NCI-H2107 treated with DMSO at 0.1 percent for 48 hours (cell line): ENCODE data around the gene COTL1.
A peak's percentile ranks its signal among the peaks of the same experiment; 100 is the strongest.

ENCODE experiments used
- DNase-seq: peaks from one replicate; lab custom pipeline; 2025; ENCODE audit not compliant: unreplicated experiment; lab: John Stamatoyannopoulos, UW

COTL1 gene

DNA sequence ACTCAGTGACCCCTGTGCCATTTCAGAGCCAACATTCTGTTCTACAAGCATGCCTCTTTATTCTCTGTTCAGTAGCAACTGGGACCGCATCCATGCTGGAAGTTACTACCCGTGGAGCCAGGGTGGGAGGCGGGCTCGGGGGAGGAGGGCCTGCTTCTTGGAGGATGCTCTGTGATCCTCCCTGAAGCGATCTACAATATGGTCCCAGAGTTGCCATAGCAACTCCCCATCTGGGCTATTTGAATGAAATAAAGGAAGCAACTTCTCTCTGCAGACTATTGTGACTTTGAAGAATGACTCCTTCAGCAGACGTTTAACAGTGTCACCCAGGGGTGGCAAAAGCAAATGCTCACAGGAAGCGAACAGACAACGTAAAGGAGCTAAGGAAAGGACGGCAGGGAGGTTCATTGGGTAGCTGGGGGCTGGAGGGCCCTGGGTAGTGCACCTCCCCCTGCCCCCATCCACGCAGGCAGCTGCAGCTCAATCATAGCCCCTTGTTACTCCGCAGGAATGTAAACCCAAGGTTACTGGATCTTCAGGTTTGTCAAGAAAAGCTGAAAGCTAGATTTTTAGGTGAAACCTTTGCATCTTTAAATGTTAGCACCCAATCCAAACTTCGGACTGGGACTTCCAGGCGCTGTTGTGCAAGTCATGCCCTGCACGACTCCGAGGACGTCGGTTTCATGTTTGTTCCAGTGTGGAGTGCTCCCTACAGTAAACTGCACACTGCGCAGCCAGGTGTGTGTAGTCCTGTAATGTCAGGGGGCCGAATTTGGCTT, 62.3 kb downstream of the COTL1 start:
- DNase-seq, result no peak

DNA sequence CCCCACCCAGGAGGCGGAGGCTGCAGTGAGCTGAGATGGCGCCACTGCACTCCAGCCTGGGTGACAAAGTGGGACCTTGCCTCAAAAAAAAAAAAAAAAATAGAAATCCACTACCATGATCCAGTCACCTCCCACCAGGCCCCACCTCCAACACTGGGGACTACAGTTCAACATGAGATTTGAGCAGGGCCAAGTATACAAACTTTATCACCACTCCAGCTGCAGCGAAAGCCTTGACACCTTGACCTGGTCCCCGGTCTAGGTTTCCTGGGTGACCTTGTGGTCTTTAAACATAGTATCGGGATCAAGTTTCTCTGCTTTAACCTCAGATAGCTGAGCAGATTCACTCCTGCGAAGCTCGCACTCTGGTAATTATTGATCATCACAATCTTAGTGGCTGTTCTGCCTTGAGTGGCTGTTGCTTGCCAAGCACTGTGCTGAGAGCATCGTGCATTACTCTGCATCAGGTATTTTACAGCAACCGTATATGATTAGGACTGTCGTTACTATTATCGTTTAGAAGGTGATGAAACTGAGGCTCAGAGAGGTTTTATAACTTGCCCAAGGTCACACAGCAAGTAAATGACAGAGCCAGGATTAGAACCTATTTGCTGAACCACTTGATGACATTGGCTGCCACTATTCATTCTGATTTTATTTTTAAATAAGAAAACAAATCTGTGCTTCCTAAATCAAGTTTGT, 63.1 kb downstream of the COTL1 start:
- no peak for DNase-seq

DNA sequence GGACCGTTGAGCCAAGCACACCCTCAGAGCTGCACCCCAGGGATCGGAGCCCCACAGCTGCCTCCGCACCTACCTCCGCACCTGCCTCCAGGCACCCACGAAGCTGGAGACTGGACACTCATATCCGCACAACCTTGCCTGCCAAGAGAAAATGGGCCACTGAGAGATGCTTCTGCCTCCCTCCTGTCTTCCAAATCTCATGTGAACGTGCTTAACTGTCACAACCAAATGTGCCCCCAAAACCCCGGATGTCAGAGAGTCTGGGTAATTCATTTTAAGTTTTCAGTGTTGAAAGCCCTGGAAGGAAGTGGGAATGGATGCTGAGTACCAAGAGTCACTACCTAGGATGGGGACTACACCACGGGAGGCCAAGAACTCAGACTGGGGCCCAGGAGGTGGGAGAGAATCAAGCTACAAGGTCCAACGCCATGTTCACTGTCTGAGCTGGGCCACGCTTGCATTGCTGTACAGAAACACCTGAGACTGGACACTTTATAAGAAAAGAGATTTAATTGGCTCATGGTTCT, 63.9 kb downstream of the COTL1 start:
- DNase-seq, result no peak

DNA sequence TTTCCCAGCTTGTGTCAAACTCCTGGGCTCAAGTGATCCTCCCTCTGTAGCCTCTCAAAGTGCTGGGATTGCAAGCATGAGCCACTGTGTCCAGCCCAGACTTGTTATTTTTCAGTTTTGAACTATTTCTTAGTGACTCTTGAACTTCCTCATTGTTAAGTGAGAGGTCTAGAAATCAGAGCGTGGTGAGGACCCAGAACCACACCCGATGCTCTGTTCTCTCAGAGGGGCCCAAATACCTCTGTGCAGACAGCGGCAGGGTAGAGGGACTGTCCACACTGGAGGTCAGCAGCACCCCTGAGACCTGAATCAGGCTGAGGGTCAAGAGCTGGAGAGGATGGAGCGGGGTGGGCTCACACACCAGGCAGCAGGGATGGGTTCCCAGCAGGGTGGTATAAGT, 65.7 kb downstream of the COTL1 start:
- DNase-seq, result no peak

DNA sequence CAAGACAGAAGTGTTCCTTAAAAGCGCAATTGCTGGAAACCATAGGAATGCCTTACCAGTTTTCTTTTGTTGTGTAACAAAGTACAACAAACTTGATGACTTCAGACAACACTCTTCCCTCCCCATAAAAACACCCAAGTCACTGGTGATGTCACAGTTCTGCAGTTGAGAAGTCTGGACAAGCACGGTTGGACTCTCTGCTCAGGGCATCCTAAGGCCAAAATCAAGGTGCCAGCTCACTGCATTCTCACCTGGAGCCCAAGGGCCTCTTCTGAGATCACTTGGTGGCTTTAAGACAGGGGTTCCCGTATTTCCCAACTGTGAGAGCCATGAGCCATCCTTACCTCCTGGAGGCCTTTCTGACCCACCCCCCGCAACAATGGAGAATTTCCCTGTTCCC, 67.8 kb downstream of the COTL1 start:
- DNase-seq, result no peak

DNA sequence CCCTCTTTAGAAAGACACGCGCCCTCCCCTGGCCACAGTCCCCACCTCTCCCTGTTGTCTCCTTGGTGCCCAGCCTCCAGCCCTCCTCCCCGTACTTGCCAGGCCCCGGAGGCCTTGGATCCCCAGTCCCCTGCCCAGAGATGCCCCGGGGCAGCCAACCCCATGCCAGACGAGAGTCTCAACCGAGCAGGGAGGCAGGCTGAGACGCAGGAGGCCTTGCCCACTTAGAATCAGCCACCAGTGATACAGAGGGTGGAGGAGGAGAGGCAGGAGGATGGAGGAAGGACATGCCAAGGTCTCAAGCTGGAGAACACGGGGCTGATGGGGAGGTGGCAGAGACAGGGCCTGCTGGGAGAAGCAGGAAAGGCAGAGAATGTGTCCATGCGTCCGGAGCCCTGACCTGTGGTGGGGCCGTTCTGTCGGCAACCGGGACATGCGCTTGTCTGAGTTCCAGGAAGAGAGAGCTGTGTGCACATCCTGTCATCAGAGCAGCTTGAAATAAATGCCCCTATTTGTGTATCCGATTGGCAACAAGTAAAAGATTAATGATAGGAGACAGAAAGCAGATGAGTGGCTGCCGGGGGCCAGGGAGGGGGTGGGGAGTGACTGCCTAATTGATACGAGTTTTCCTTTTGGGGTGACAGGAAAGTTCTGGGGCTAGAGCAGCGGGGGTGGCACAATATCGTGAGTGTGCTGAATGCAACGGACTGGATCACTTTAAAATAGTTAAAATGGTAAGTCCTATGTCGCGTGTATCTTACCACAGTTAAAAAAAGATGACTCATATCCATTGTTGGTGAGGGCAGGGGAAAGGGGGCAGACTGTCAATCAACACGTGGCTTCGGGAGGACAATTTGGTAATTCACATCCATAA, 68.7 kb downstream of the COTL1 start:
- no peak for DNase-seq

DNA sequence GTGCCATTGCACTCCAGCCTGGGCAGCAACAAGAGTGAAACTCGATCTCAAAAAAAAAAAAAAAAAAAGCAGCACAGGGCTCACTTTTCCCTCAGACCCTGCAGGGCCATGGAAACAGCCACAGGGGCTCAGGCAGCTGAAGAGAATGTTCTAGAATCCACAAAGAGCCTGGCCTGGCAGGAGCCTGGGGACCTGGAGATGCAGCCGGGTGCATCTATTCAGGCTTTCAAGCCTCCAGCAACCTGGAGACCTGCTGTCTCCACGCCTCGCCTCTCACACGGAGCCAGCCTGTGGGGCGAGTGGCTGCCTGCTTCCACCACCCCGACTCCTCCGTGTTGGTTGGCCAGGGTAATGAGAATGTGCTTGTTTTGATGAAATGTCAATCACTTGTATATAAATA, 69.4 kb downstream of the COTL1 start:
- no peak for DNase-seq

DNA sequence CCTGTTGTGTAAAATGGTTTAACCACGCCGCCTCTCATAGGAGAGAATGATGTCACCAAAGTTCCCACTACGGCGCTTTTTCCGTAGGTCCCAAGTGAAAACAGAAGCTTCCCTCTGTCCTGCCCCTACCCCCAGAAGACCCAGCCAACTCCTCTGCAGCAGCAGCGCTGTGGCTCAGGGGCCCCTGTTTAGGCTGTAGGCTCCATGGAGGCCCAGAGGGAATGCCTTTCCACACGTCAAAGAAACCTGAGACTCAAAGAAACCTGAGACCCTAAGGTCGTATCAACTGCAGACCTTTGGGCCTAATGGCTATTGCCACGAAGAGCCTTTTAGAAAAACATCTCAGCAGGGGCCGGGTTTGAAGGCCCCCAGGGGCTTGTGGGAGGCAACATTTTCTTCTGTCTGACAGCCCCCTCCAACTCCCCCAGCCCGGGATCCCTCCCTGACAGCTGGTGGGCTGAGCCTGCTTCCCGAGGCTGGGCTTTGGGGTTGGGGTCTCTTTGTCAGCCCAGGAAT, 70.3 kb downstream of the COTL1 start:
- no peak for DNase-seq

DNA sequence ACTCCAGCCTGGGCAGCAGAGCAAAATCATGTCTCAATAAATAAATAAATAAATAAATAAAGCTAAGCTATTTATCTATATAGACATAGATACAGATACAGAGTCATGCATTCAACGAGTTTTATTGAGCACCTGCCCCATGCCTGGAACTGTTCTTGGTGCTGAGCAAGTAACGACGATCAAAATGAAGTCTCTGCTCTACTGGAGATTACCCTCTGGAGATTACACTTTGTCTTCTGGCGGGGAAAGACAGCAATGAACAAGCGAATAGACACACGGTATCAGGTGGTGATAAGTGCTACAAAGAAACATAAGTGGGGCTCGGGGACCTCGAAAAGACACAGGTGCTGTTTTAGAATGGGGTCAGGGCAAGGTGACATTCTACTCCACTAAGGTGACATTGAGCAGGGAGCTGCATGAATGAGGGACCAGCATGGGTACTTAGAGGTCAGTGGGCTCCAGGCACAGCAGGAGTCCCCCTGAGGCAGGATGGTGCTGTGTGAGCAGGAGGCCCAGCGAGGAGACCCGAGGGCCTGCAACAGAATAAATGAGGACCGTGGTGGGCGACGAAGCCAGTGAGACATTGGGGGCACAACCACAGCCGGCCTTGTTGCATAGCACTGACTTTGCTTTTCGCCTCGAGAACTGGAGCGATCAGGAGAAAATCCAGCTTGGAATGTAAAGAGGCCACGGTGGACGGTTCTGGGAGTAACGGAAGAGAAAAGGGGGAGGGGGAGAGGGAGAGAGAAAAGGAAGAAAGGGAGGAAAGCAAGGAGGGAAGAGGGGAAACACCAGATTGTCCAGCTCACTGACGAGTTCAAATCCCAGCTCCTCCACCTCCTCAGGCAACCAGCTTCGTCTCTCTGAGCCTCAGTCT, 71.0 kb downstream of the COTL1 start:
- no peak for DNase-seq

DNA sequence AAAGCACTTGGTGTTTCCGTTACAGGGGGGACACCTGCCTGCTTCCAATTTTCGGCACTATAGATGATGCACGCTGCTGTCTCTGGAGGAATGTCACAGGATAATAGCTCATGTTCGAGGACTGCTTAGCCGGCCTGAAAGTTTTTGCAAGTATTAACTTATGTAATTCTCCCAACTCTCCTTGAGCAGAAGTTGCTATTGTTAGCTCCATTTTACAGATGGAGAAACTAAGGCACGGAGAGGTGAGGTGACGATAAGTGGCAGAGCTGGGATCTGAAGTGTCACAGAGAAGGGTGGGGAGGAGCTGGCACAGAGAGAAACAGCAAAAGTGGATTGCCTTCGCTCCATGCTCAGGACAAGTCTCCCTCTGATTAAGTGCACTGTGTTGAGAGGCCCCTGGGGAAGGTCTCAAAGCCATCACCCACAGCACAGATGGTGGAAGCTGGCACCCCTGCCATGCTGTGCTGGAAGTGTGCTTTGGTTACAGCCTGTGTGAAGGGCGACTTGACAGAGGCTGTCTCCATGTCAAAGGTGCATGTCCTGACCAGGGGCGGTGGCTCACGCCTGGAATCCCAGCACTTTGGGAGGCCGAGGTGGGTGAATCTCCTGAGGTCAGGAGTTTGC, 72.7 kb downstream of the COTL1 start:
- peak; percentile 78 for DNase-seq

DNA sequence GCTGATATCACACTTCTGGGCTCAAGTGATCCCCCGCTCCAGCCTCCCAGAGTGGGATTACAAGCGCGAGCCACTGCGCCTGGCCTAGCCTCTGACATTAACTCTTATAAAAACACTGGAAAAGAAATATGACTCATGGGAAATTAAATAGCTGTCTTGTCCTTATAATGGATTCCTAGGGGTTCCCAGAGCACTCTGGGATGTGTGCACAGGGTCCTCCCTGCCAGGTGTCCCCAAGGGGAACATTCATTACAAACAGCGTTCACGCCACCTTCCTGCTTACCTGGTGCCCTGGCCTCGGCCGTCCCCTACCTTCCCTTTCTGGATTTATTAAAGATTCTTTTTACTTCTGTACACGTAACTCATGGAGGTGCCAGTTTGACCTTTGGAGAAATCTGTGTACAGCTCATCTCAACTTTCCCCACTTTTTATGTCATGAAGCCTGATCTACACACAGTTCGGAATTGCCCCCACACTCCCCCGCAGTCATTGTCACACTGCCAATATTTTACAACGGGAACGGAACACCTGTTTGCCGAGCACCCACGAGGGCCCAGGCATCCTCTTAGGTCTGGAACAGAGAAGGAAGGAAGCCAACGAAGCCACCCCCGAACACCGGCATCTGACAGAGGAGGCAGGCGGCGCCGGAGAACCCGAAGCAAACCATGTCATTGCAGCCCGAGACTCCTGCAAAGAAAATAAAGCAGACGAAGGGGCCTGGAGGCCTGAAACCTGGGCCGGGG, 73.7 kb downstream of the COTL1 start:
- DNase-seq, result peak; percentile 87

DNA sequence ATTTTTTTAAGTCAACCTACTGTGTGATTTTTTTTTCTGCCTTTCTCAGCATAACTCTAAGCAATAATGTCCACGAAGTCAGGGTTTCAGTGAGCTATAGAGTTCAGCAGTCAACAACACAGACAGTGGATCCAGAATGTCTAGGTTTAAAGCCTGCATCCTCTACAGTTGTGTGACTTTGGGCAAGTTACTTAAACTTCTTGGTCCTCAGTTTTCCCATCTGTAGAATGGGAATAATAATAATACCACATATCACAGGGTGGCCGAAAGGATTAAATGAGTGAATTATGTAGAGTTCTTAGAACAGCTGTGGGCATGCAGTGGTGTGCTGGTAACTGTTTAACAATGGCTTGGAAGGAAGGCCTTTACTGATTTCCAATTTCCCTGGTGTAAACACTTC, 74.6 kb downstream of the COTL1 start:
- DNase-seq, result no peak

DNA sequence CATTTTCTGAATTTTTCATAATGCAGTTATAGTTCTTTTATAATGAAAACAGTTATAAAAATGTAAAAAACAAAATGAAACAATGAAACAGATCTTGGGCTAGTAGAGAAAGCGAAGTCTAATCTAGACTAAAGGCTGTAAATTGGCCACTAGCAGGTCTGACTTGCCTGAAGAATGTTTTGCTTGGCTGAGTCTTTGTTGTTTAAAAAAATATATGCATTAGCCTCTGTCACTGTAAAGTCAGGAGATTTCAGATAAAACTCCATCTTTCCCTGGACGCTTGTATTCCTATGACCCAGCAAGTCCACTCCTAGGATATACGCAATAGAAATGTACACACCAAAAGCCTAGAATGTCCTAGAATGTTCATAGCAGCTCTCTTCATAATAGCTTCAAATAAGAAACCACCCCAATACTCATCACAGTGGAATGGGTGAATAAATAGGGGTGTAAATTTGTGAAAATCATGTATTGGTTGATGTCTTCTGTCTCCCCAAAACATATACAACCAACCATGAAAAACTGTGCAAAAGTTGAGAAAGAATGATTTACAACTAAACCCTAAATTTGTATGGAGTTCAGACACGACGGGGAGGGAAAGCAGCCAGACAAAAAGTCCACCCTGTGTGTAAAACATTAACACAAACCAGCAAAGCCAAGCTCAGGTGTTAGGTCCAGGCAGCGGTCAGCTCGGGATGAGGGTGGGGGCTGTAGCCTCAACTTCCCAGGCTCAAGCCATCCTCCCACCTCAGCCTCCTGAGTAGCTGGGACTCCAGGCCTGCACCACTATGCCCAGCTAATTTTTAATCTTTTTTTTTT, 75.7 kb downstream of the COTL1 start:
- DNase-seq, result no peak

DNA sequence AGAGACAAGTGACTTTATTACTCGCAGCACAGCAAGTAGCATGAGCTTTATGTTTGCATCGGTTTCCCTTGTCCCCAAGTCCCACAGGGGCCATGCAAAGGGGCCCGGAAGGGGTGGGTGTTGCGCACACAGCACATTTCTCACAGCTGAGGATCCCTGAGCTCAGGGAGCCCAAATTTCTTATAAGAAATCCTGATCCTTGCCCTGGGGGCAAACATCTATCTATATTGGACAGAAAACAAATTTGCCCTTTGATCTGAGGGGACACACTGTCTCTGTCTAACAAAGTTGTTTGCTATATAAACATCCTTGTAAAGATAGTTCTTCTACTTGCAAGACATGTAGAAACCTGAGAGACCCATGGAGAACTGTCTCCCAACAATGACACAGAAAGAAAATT, 77.7 kb downstream of the COTL1 start:
- DNase-seq, result no peak

DNA sequence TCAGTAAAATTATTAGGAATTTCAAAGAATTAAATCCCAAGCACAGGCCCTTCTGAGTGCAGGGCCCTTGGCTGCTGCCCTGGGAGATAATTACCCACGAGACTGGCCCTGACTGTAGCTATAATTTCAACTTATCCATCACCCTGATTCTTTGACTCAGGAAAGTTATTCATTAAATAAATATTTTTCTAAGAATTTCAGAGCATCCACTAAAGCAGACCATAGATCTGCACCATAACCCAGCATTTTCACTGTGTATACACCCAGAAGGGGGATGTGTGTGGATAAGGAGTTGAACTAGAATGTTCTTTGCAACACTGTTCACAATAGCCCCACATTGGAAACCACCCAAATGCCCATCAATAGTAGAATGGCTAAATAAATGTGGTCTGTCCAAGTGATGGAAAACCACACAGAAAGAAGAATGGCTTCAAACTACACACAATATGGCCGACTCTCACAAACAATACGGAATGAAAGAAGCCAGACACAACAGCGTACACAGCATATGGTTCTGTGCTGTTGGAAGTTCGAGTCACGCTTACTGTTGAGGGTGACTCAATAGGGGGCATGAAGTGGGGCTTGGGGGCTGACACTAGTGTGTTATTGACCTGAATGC, 79.5 kb downstream of the COTL1 start:
- DNase-seq, result no peak

DNA sequence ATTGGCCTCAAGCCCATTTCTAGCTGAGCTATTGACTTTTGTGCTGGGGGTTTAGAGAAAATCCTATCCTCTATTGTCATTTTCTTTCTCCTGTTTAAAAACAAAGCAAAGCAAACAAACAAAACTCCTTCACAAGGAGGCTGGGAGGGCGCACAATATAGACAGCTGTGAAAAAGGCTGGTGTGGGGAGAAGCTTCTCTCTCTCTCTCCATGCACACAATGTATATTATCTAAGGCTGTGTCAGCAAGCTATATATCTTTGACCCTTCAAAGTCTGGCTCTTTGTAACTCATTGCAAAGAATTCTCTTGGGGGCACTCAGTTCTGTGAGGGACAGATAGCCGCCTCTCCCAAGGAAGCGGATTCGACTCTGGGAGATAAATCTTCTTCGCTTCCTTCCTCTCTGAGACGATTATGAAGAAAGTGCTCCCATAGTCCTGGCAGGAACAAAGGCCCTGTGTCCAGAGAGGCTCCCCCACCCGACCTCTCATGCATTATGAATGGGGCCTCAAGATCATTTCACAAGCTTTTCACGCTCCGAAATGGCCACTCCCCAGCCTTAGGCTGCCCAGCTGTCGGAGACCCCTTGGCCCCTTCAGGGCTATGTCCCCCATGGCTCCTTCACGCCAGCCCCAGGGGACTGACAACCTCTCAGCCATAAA, 80.3 kb downstream of the COTL1 start:
- DNase-seq, result no peak

DNA sequence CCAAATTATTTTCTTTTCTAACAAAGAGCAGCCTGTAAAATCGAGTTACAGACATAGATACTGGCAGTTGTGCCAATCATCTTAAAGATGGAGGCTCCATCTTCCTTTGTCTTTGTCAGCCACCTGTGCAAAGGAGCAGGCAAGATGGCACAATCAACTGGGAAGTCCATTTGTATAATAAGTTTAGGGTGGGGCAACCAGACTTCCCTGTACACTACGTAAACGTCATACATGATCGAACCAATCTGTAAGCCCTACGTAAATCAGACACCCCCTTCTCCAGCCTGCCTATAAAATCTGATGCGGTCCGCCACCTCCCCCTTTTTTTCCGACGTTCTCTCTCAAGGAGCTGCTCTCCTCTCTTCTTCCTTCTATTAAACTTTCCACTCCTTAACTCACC, 82.0 kb downstream of the COTL1 start:
- DNase-seq, result no peak
